Sigmoid colon (tissue), 7 donors: ENCODE results near the gene GRXCR2. TPM values are rescaled to one million over a fixed set of nuclear protein-coding genes. Genes with fewer than 3 reads are reported as not detected.

Experiments used
- DNase-seq: peaks from one replicate; pipeline ENCODE4 v3.0.0-alpha.2; 2019
- H3K27ac ChIP-seq, 4 donors: fragments of 200-600 bp; sonication (generic); one replicate each; pipeline ENCODE4 v1.5.1; 2016 to 2019; ENCODE audit warnings: mild to moderate bottlenecking in 1 of 4
- H3K27me3 ChIP-seq, 3 donors: fragments of 200-600 bp; sonication (generic); one replicate each; pipeline ENCODE4 v1.5.1; 2019; ENCODE audit warnings: mild to moderate bottlenecking in 1 of 3
- H3K36me3 ChIP-seq, 4 donors: fragments of 200-600 bp; sonication (generic); one replicate each; pipeline ENCODE4 v1.5.1; 2016 to 2019
- H3K4me1 ChIP-seq, 4 donors: fragments of 200-600 bp; sonication (generic); one replicate each; pipeline ENCODE4 v1.5.1; 2017 to 2019
- H3K4me3 ChIP-seq, 4 donors: fragments of 200-600 bp; sonication (generic); one replicate each; pipeline ENCODE4 v1.5.1; 2017 to 2019; ENCODE audit warnings: mild to moderate bottlenecking in 2 of 4, moderate library complexity in 1 of 4
- H3K9me3 ChIP-seq, 4 donors: fragments of 200-600 bp in 3 of 4; sonication (generic) in 3 of 4; one replicate each; pipeline versions ENCODE4 v1.5.1 to v1.6.1; 2013 to 2019
- CTCF ChIP-seq, 4 experiments: fragments of 450-650 bp in 3 of 4; fragments of 200-600 bp in 1 of 4; IDR thresholded peaks; one replicate each; pipeline ENCODE4 v1.5.1; 2016 to 2019; ENCODE audit warnings: antibody characterized with exemption in 4 of 4, mild to moderate bottlenecking in 3 of 4, moderate library complexity in 2 of 4
- EP300 ChIP-seq, 4 donors: sonication (generic); formaldehyde crosslinking; IDR thresholded peaks; one replicate each; pipeline ENCODE4 v1.6.1; 2017; ENCODE audit warnings: antibody characterized with exemption in 4 of 4
- POLR2A ChIP-seq, 2 donors: fragments of 450-650 bp; IDR thresholded peaks; one replicate each; pipeline ENCODE4 v1.6.1; 2016; ENCODE audit warnings: antibody characterized with exemption in 2 of 2, mild to moderate bottlenecking in 2 of 2, moderate library complexity in 2 of 2
- POLR2AphosphoS5 ChIP-seq, 4 donors: sonication (generic); formaldehyde crosslinking; IDR thresholded peaks; one replicate each; pipeline ENCODE4 v1.6.1; 2017; ENCODE audit warnings: antibody characterized with exemption in 4 of 4
- WGBS, 2 donors: extraction: QIAGEN DNeasy Blood & Tissue Kit; methylation state at CpG; one replicate each; pipeline ENCODE4 v1.1.7; 2013; 5-methylcytosine and 5-hydroxymethylcytosine counted together
- intact Hi-C: fragments of 100-400 bp; cut with DNase I; formaldehyde crosslinking; loops from one replicate; pipeline ENCODE4 v1.15.1; 2023
- polyA plus RNA-seq, 3 donors: library from polyadenylated mRNA; stranded (reverse); fragments of 200-250 nt; gene quantifications; one replicate each; pipeline ENCODE4 v1.2.3, GENCODE V29; 2013
- total RNA-seq, 4 donors: library from RNA; depleted of rRNA; stranded (reverse); fragments of >200 nt; gene quantifications; one replicate each; pipeline ENCODE4 v1.1.0, GENCODE V29; 2016
- donor health status: healthy with polysubstance abuse.
- donor health status: Bipolar disorder and iron deficiency.
- donor health status: healthy.

GRXCR2 gene
- total and polyA plus RNA-seq, 7 donors, result not detected

- intact Hi-C loops, result no loop called here
- WGBS, 2 donors, result 87 to 91% methylated on average over 6 of the region's 6 CpGs
- DNase-seq, result no peak
- Histone ChIP-seq H3K9me3 (no peaks in the 10 kb centered on the region), H3K27me3 (no peaks in the 10 kb centered on the region), H3K4me3 (no peak overlapping the region), H3K36me3 (no peaks in the 10 kb centered on the region), H3K27ac (no peak overlapping the region), H3K4me1 (no peaks in the 10 kb centered on the region)
- TF ChIP-seq CTCF (IDR thresholded peaks at IDR 0.05) (no peak), POLR2AphosphoS5 (IDR thresholded peaks at IDR 0.05) (no peak), POLR2A (IDR thresholded peaks at IDR 0.05) (no peak), EP300 (IDR thresholded peaks at IDR 0.05) (no peak)
These were observed 25.0 kb downstream of the GRXCR2 start for GRCh38 chr5:145847499-145848497.

- Histone ChIP-seq H3K9me3 (no peaks in the 10 kb centered on the region), H3K36me3 (no peaks in the 10 kb centered on the region), H3K4me3 (no peak overlapping the region), H3K27me3 (no peaks in the 10 kb centered on the region), H3K4me1 (no peaks in the 10 kb centered on the region), H3K27ac (no peak overlapping the region)
- TF ChIP-seq EP300 (IDR thresholded peaks at IDR 0.05), result no peak
- no peak for TF ChIP-seq CTCF (IDR thresholded peaks at IDR 0.05)
- 76 to 82% methylated on average over 3 of the region's 3 CpGs for WGBS, 2 donors
- DNase-seq, result no peak
- intact Hi-C loops, result no loop called here
These were observed 26.7 kb downstream of the GRXCR2 start for GRCh38 chr5:145846081-145846480.

GRCh38 chr5:145841299-145841698 lies 31.5 kb downstream of the GRXCR2 start:
- DNase-seq, result no peak
- Histone ChIP-seq H3K4me3 (no peak overlapping the region), H3K4me1 (no peaks in the 10 kb centered on the region), H3K27me3 (no peaks in the 10 kb centered on the region), H3K9me3 (no peaks in the 10 kb centered on the region), H3K27ac (no peak overlapping the region), H3K36me3 (no peaks in the 10 kb centered on the region)
- intact Hi-C loops, result no loop called here
- TF ChIP-seq EP300 (IDR thresholded peaks at IDR 0.05) (no peak), POLR2A (IDR thresholded peaks at IDR 0.05) (no peak), CTCF (IDR thresholded peaks at IDR 0.05) (no peak), POLR2AphosphoS5 (IDR thresholded peaks at IDR 0.05) (no peak)

- intact Hi-C loops, result no loop called here
- H3K4me3 ChIP-seq, result no peak overlapping the region
- no peak for TF ChIP-seq POLR2A (IDR thresholded peaks at IDR 0.05)
- no peak for TF ChIP-seq CTCF (IDR thresholded peaks at IDR 0.05)
- no peak for TF ChIP-seq POLR2AphosphoS5 (IDR thresholded peaks at IDR 0.05)
- TF ChIP-seq EP300 (IDR thresholded peaks at IDR 0.05), result no peak
- H3K27ac ChIP-seq, result no peak overlapping the region
- no peaks in the 10 kb centered on the region for H3K27me3 ChIP-seq
- no peaks in the 10 kb centered on the region for H3K9me3 ChIP-seq
- H3K36me3 ChIP-seq, result no peaks in the 10 kb centered on the region
- WGBS, 2 donors, result 93 to 96% methylated on average over 3 of the region's 3 CpGs
- peaks cover 0 to 7% (median 7%) of the 10 kb centered on the region in 4 donors for H3K4me1 ChIP-seq
- DNase-seq, result no peak
These were observed 32.2 kb downstream of the GRXCR2 start for GRCh38 chr5:145840458-145841132.
